ENCODE results near the gene CDHR1. TPM values are rescaled to one million over a fixed set of nuclear protein-coding genes. Genes with fewer than 3 reads are reported as not detected.

The CDHR1 gene
- polyA plus RNA-seq, 1 donor from 2014 or later: 1.9 TPM

- Histone ChIP-seq H3K27ac (ENCODE audit: low read length) (no peak overlapping the region), H2AFZ (ENCODE audit: low read depth, low read length) (no peak overlapping the region), H3F3A (ENCODE audit: insufficient read depth, low read length, poor library complexity, severe bottlenecking) (no peaks in the 10 kb centered on the region), H3K36me3 (ENCODE audit: insufficient read depth, low read length) (no peaks in the 10 kb centered on the region), H3K9me3 (ENCODE audit: low read length) (no peaks in the 10 kb centered on the region), H3K27me3 (ENCODE audit: insufficient read depth, low read depth, low read length) (no peaks in the 10 kb centered on the region), H3K9me2 (ENCODE audit: insufficient read depth, low read length) (no peaks in the 10 kb centered on the region), H3K9ac (ENCODE audit: low read length) (no peak overlapping the region), H4K20me1 (ENCODE audit: insufficient read depth) (no peaks in the 10 kb centered on the region), H3K79me2 (replicated peaks; ENCODE audit: insufficient read depth, low read length) (no peaks in the 10 kb centered on the region), H3K4me2 (ENCODE audit: low read length) (no peak overlapping the region), H3K4me3 (ENCODE audit: low read length) (no peak overlapping the region)
- TF ChIP-seq SMC3 (conservative IDR thresholded peaks at IDR 0.05; ENCODE audit: poor library complexity) (no peak), EZH2 (IDR thresholded peaks at IDR 0.05; ENCODE audit: borderline replicate concordance, insufficient read depth, low read length, poor library complexity, severe bottlenecking) (no peak), POLR2AphosphoS5 (IDR thresholded peaks at IDR 0.05) (no peak), EP300 (conservative IDR thresholded peaks at IDR 0.05; ENCODE audit: poor library complexity, severe bottlenecking) (no peak), REST (IDR thresholded peaks at IDR 0.05; ENCODE audit: borderline replicate concordance) (no peak), MXI1 (conservative IDR thresholded peaks at IDR 0.05; ENCODE audit: poor library complexity, severe bottlenecking) (no peak), TAF1 (IDR thresholded peaks at IDR 0.05; ENCODE audit: low read depth) (no peak), RAD21 (conservative IDR thresholded peaks at IDR 0.05) (no peak), CTCF (IDR thresholded peaks at IDR 0.05; ENCODE audit: poor library complexity, severe bottlenecking) (no peak)
These were observed 53.2 kb downstream of the CDHR1 start for GRCh38 chr10:84247496-84247895.

GRCh38 chr10:84248794-84249193 is 54.5 kb downstream of the CDHR1 start:
- no peak overlapping the region for H3K9ac ChIP-seq (ENCODE audit: low read length)
- H3K9me2 ChIP-seq (ENCODE audit: insufficient read depth, low read length): no peaks in the 10 kb centered on the region
- no peaks in the 10 kb centered on the region for H3K36me3 ChIP-seq (ENCODE audit: insufficient read depth, low read length)
- TF ChIP-seq POLR2AphosphoS5 (IDR thresholded peaks at IDR 0.05): no peak
- TF ChIP-seq TAF1 (IDR thresholded peaks at IDR 0.05; ENCODE audit: low read depth): no peak
- no peak for TF ChIP-seq EZH2 (IDR thresholded peaks at IDR 0.05; ENCODE audit: borderline replicate concordance, insufficient read depth, low read length, poor library complexity, severe bottlenecking)
- no peak for TF ChIP-seq CTCF (IDR thresholded peaks at IDR 0.05; ENCODE audit: poor library complexity, severe bottlenecking)
- TF ChIP-seq EP300 (conservative IDR thresholded peaks at IDR 0.05; ENCODE audit: poor library complexity, severe bottlenecking): no peak
- TF ChIP-seq REST (IDR thresholded peaks at IDR 0.05; ENCODE audit: borderline replicate concordance): no peak
- no peak for TF ChIP-seq RAD21 (conservative IDR thresholded peaks at IDR 0.05)
- no peak for TF ChIP-seq MXI1 (conservative IDR thresholded peaks at IDR 0.05; ENCODE audit: poor library complexity, severe bottlenecking)
- TF ChIP-seq SMC3 (conservative IDR thresholded peaks at IDR 0.05; ENCODE audit: poor library complexity): no peak
- H3K4me3 ChIP-seq (ENCODE audit: low read length): no peak overlapping the region
- H4K20me1 ChIP-seq (ENCODE audit: insufficient read depth): no peaks in the 10 kb centered on the region
- H2AFZ ChIP-seq (ENCODE audit: low read depth, low read length): no peak overlapping the region
- H3K4me2 ChIP-seq (ENCODE audit: low read length): no peak overlapping the region
- H3K27ac ChIP-seq (ENCODE audit: low read length): no peak overlapping the region
- no peaks in the 10 kb centered on the region for H3F3A ChIP-seq (ENCODE audit: insufficient read depth, low read length, poor library complexity, severe bottlenecking)
- H3K9me3 ChIP-seq (ENCODE audit: low read length): no peaks in the 10 kb centered on the region
- H3K79me2 ChIP-seq (replicated peaks; ENCODE audit: insufficient read depth, low read length): no peaks in the 10 kb centered on the region
- H3K27me3 ChIP-seq (ENCODE audit: insufficient read depth, low read depth, low read length): no peaks in the 10 kb centered on the region
